ENCODE results near the gene FCER1A. TPM values are rescaled to one million over a fixed set of nuclear protein-coding genes. Genes with fewer than 3 reads are reported as not detected.

FCER1A gene
- total RNA-seq, 1 experiment from 2014 or later = not detected

DNA sequence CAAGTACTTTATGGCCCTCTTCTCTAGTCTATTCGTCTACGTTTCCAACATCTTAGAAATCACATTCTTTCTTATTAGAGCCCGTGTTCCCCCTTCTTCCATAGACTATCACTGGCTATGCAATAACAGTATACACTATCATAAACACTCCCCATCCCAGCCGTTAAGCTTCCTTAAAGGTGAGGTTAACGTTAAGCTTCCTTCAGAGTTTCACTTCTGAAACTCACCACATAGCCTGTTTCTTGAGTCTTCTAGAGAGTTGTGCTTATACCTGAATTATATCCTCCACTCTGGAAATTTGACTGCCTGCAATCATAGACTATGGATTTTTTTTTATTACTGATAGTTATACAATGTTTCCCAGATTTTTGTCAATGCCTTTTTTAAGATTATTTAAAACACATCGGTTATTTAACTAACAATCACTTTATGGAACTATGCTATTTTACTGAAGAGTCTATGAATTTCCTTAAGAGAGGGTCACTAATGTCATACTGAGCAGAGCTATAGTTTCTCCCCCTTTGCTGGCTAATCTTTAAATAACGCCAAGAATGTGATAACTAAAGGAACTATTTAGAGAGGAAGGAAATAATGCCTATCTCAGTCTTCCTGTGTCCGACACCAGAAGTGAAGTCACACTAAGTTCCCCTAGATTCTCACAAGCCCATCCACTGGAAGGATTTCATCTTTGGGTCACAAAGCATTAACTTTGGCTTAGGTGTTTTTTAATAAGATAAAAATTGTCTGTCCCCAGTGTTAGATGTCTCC, 16.8 kb downstream of the FCER1A start:
- intact Hi-C loops (cut with micrococcal nuclease; ENCODE audit: unreplicated experiment) = no loop called here
- H3K36me3 ChIP-seq (ENCODE audit: insufficient read depth, low read length, poor library complexity, severe bottlenecking) = no peaks in the 10 kb centered on the region
- H3K27me3 ChIP-seq (replicated peaks; ENCODE audit: insufficient read depth, low read depth, low read length, poor library complexity) = peaks cover 17% of the 10 kb centered on the region
- no peaks in the 10 kb centered on the region for H3K9me3 ChIP-seq (ENCODE audit: low read depth, low read length, poor library complexity, severe bottlenecking)
- no TSS peak for BruUV-seq (replicated peaks)
- no peaks in the 10 kb centered on the region for H3K4me1 ChIP-seq (ENCODE audit: insufficient read depth, low read length, poor library complexity, severe bottlenecking)
- no peak overlapping the region for H3K27ac ChIP-seq (ENCODE audit: low read depth, low read length, poor library complexity, severe bottlenecking)
- DNase-seq (ENCODE audit: low spot score) = no peak
- H3K4me3 ChIP-seq (ENCODE audit: low read depth, low read length, poor library complexity, severe bottlenecking) = no peak overlapping the region
- ChIA-PET POLR2A (ENCODE audit: low non-redundant PET) (no interaction called here), CTCF (no interaction called here)
- TF ChIP-seq EZH2 (IDR thresholded peaks at IDR 0.05; ENCODE audit: borderline replicate concordance, low read depth, low read length, poor library complexity, severe bottlenecking) (no peak), CTCF (conservative IDR thresholded peaks at IDR 0.05; ENCODE audit: low read depth, low read length) (no peak)

DNA sequence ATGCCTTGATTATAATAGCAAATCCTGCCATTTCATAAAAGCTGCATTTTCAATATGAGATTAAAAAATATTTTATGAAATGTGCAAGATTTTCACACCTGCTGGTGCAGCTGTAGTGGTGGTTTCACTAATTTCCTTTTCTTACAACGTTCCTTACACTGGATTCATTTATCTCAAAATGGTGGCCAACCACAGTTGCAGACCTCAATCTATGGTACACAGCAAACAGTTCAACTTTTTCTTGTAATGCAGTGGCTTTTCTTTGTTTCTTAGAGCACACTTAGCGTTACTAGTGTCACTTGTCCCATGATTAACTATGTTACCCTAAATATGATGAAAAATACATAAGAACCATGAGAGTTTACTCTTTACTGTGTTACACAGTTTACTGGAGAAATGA, 32.7 kb downstream of the FCER1A start:
- CTCF ChIA-PET = no interaction called here
- BruUV-seq (replicated peaks) = no TSS peak
- intact Hi-C loops (cut with micrococcal nuclease; ENCODE audit: unreplicated experiment) = no loop called here

DNA sequence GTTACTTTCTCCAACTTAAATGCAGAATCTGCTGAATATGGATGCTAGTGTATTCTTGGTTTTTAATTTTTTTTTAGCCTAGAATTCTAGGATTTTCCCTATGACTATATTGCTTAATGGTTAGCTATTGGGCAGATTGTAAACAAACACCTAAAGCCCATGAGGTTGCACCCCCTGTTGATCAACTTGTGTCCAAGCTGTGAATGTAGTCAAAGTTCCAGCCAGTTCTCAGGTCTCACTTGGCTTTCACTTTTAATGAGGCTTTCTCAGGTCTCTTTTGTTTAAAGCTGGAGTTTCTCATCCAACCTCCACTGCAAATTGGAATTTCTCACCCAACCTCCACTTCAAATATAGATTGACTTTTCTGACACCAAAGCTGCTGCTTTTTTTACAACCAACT, 35.9 kb downstream of the FCER1A start:
- Histone ChIP-seq H3K27ac (ENCODE audit: low read depth, low read length, poor library complexity, severe bottlenecking) (no peak overlapping the region), H3K9me3 (ENCODE audit: low read depth, low read length, poor library complexity, severe bottlenecking) (no peaks in the 10 kb centered on the region), H3K4me1 (ENCODE audit: insufficient read depth, low read length, poor library complexity, severe bottlenecking) (no peaks in the 10 kb centered on the region), H3K4me3 (ENCODE audit: low read depth, low read length, poor library complexity, severe bottlenecking) (no peak overlapping the region), H3K27me3 (replicated peaks; ENCODE audit: insufficient read depth, low read depth, low read length, poor library complexity) (no peaks in the 10 kb centered on the region), H3K36me3 (ENCODE audit: insufficient read depth, low read length, poor library complexity, severe bottlenecking) (no peaks in the 10 kb centered on the region)
- TF ChIP-seq CTCF (conservative IDR thresholded peaks at IDR 0.05; ENCODE audit: low read depth, low read length) (no peak), EZH2 (IDR thresholded peaks at IDR 0.05; ENCODE audit: borderline replicate concordance, low read depth, low read length, poor library complexity, severe bottlenecking) (no peak)
- DNase-seq (ENCODE audit: low spot score) = no peak
- ChIA-PET CTCF (no interaction called here), POLR2A (ENCODE audit: low non-redundant PET) (no interaction called here)
- no TSS peak for BruUV-seq (replicated peaks)
- intact Hi-C loops (cut with micrococcal nuclease; ENCODE audit: unreplicated experiment) = no loop called here

More for the DNA sequence above, 32.7 kb downstream of the FCER1A start:
- no peak for TF ChIP-seq CTCF (conservative IDR thresholded peaks at IDR 0.05; ENCODE audit: low read depth, low read length)
- no peak for TF ChIP-seq EZH2 (IDR thresholded peaks at IDR 0.05; ENCODE audit: borderline replicate concordance, low read depth, low read length, poor library complexity, severe bottlenecking)
- H3K4me3 ChIP-seq (ENCODE audit: low read depth, low read length, poor library complexity, severe bottlenecking) = no peak overlapping the region
- H3K27me3 ChIP-seq (replicated peaks; ENCODE audit: insufficient read depth, low read depth, low read length, poor library complexity) = no peaks in the 10 kb centered on the region
- H3K27ac ChIP-seq (ENCODE audit: low read depth, low read length, poor library complexity, severe bottlenecking) = no peak overlapping the region
- H3K4me1 ChIP-seq (ENCODE audit: insufficient read depth, low read length, poor library complexity, severe bottlenecking) = no peaks in the 10 kb centered on the region
- DNase-seq (ENCODE audit: low spot score) = no peak
- no peaks in the 10 kb centered on the region for H3K9me3 ChIP-seq (ENCODE audit: low read depth, low read length, poor library complexity, severe bottlenecking)
- POLR2A ChIA-PET (ENCODE audit: low non-redundant PET) = no interaction called here
- no peaks in the 10 kb centered on the region for H3K36me3 ChIP-seq (ENCODE audit: insufficient read depth, low read length, poor library complexity, severe bottlenecking)

Data from A673 (cell line).